ENCODE data around the gene SIGLEC6. TPM values are rescaled to one million over a fixed set of nuclear protein-coding genes. Genes with fewer than 3 reads are reported as not detected.

The SIGLEC6 gene
- total RNA-seq, 4 donors from 2014 or later, result 0.55 to 4.4 (median 1.7) TPM; not detected in 1

DNA sequence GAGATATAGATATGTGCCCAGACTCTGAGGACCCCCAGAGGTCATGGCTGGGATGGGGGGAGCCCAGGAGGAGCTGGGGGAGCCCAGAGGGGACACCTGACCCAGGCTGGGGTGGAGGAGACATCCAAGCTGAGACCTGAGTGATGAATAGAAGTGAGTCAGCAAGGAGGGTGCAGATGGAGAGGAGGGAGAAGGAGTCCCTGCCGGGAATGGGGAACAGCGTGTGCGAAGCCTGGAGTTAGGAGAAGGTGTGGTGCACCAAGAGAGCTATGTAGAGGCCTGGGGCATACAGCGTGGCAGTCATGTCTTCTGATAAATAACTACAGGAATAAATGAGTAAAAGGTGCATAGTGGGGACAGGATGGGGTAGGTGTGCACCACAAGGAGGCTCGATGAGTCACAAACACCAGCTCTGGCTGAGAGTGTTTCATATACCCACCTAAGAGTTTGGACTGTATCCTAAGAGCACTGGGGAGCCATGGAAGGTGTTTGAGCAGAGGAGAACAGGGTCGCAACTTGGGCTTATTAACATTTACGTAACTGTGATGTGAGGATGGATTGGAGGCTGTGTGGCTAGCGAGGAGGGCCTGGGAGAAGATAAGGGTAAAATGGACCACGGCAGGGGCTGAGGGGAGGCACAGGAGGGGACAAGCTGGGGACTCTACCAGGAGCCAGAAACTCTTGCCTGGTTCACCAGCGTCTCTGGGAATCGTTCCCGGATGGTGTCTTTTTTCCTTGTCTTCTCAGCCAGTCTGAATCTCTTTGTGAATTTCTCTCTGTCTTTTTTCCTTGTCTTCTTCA is 51.7 kb downstream of the SIGLEC6 start:
- H3K27me3 ChIP-seq, result peaks cover 10% of the 10 kb centered on the region
- in situ Hi-C loops (cut with MboI; ENCODE audit: low pct_ligation_motif_present in 1 of 4, low pct_unique_long_range_greater_than_20kb in 1 of 4, low sequenced_read_pairs in 3 of 4), result loop anchor here in 2 of 4 donors (10.0 to 25.0 kb wide), 2 partner anchors 175 to 183 kb away; no protein-coding TSS in a partner anchor
- no peak for DNase-seq
- no peak overlapping the region for H3K27ac ChIP-seq
- WGBS, 2 donors (ENCODE audit: low coverage in 1 of 2), result 76% methylated on average over 12 of the region's 12 CpGs; no CpG with 5 or more reads in 1 of the 2 donors
- TF ChIP-seq CTCF (IDR thresholded peaks at IDR 0.05), result no peak
- no peak for TF ChIP-seq EP300 (IDR thresholded peaks at IDR 0.05; ENCODE audit: low read depth)
- TF ChIP-seq POLR2A (IDR thresholded peaks at IDR 0.05), result no peak
- TF ChIP-seq POLR2AphosphoS5 (IDR thresholded peaks at IDR 0.05), result no peak
- intact Hi-C loops (cut with DNase I; ENCODE audit: low total_unique reads), result loop anchor here (10.0 kb wide), 2 partner anchors 175 to 295 kb away; no protein-coding TSS in a partner anchor
- no peaks in the 10 kb centered on the region for H3K9me3 ChIP-seq
- H3K4me1 ChIP-seq, result peaks cover 0 to 5% (median 0%) of the 10 kb centered on the region in 4 donors
- H3K4me3 ChIP-seq, result no peak overlapping the region
- no peaks in the 10 kb centered on the region for H3K36me3 ChIP-seq

GRCh38 chr19:51478381-51479234 is 52.9 kb downstream of the SIGLEC6 start, which contains the start of gene CEACAM18:
Gene CEACAM18, plus strand, starts transcription at chr19:51478539.
- in situ Hi-C loops (cut with MboI; ENCODE audit: low pct_ligation_motif_present in 1 of 4, low pct_unique_long_range_greater_than_20kb in 1 of 4, low sequenced_read_pairs in 3 of 4) (loop anchor here in 2 of 4 donors (10.0 to 25.0 kb wide), 2 partner anchors 176 to 184 kb away; no protein-coding TSS in a partner anchor), intact Hi-C loops (cut with DNase I; ENCODE audit: low total_unique reads) (loop anchor here (10.0 kb wide), 2 partner anchors 176 to 296 kb away; no protein-coding TSS in a partner anchor)
- no peaks in the 10 kb centered on the region for H3K9me3 ChIP-seq
- peaks cover 10% of the 10 kb centered on the region for H3K27me3 ChIP-seq
- peaks cover 0 to 5% (median 0%) of the 10 kb centered on the region in 4 donors for H3K4me1 ChIP-seq
- TF ChIP-seq POLR2A (IDR thresholded peaks at IDR 0.05) (no peak), POLR2AphosphoS5 (IDR thresholded peaks at IDR 0.05) (no peak), CTCF (IDR thresholded peaks at IDR 0.05) (no peak), EP300 (IDR thresholded peaks at IDR 0.05; ENCODE audit: low read depth) (no peak)
- H3K36me3 ChIP-seq, result no peaks in the 10 kb centered on the region
- no peak within 1 kb of the TSS for H3K4me3 ChIP-seq
- 64% methylated on average over 17 of the region's 17 CpGs; no CpG with 5 or more reads in 1 of the 2 donors for WGBS, 2 donors (ENCODE audit: low coverage in 1 of 2)
- DNase-seq, result no peak
- no peak within 1 kb of the TSS for H3K27ac ChIP-seq

DNA sequence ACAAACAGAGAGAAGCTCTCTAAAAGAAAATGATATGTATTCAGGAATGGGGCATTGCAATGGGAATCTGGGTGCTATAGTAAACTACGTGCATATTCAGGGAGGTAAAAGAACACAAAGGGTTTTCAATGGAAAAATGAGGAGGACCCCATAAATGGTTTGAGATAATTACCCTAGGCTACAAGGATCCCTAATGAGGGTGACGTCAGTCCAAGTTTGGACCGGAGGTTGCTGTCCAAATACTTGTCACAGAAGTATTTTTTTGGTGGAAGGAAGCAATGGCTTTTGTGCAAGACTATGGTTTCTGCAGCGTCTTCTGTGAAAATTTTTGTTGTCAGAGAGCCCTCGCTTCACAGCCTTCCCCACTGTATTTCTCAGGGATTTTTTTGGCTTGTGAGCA is 54.1 kb downstream of the SIGLEC6 start:
- intact Hi-C loops (cut with DNase I; ENCODE audit: low total_unique reads) (loop anchor here (10.0 kb wide), 2 partner anchors 177 to 297 kb away; no protein-coding TSS in a partner anchor), in situ Hi-C loops (cut with MboI; ENCODE audit: low pct_ligation_motif_present in 1 of 4, low pct_unique_long_range_greater_than_20kb in 1 of 4, low sequenced_read_pairs in 3 of 4) (loop anchor here in 2 of 4 donors (10.0 to 25.0 kb wide), 2 partner anchors 177 to 185 kb away; no protein-coding TSS in a partner anchor)
- Histone ChIP-seq H3K27ac (no peak overlapping the region), H3K9me3 (no peaks in the 10 kb centered on the region), H3K27me3 (peaks cover 10% of the 10 kb centered on the region), H3K4me1 (peaks cover 0 to 5% (median 0%) of the 10 kb centered on the region in 4 donors), H3K4me3 (no peak overlapping the region), H3K36me3 (no peaks in the 10 kb centered on the region)
- TF ChIP-seq POLR2AphosphoS5 (IDR thresholded peaks at IDR 0.05), result no peak
- TF ChIP-seq EP300 (IDR thresholded peaks at IDR 0.05; ENCODE audit: low read depth), result no peak
- no peak for TF ChIP-seq CTCF (IDR thresholded peaks at IDR 0.05)
- no peak for TF ChIP-seq POLR2A (IDR thresholded peaks at IDR 0.05)
- no peak for DNase-seq
- WGBS, 2 donors (ENCODE audit: low coverage in 1 of 2), result 67 to 71% methylated on average over 3 to 5 of the region's 5 CpGs

Data from transverse colon (tissue), 4 donors.